Mesendoderm (in vitro differentiated cells): ENCODE data around the gene PRDM13.

Source experiments
- DNase-seq: peaks from one replicate; pipeline ENCODE4 v3.0.0; 2013
- H2AK5ac ChIP-seq: 2 replicates; pipeline ENCODE4 v1.6.1; 2013; ENCODE audit warnings: low read length, inconsistent platforms
- H2BK120ac ChIP-seq: 2 replicates; pipeline ENCODE4 v1.6.1; 2013; ENCODE audit warnings: low read depth, mild to moderate bottlenecking, low read length, moderate library complexity, mixed read lengths
- H2BK15ac ChIP-seq: replicated peaks from 2 replicates; pipeline ENCODE4 v1.6.1; 2013; ENCODE audit warnings: low read depth, mild to moderate bottlenecking, moderate library complexity
- H2BK5ac ChIP-seq: 2 replicates; pipeline ENCODE4 v1.6.1; 2013; ENCODE audit warnings: low read length, inconsistent platforms
- H3K18ac ChIP-seq: 2 replicates; pipeline ENCODE4 v1.6.1; 2013; ENCODE audit warnings: mild to moderate bottlenecking, low read length, mixed read lengths
- H3K23ac ChIP-seq: one replicate; pipeline ENCODE4 v1.6.1; 2013; ENCODE audit warnings: low read length
- H3K27ac ChIP-seq: 2 replicates; pipeline ENCODE4 v1.5.1; 2013; ENCODE audit warnings: low read depth, mild to moderate bottlenecking, inconsistent platforms, low read length, moderate library complexity
- H3K27me3 ChIP-seq: 2 replicates; pipeline ENCODE4 v1.6.1; 2013; ENCODE audit warnings: low read length, control low read depth, mild to moderate bottlenecking, inconsistent platforms; ENCODE audit not compliant: insufficient read depth, poor library complexity
- H3K36me3 ChIP-seq: 2 replicates; pipeline ENCODE4 v1.6.1; 2013; ENCODE audit warnings: low read length, inconsistent platforms; ENCODE audit not compliant: control insufficient read depth, insufficient read depth
- H3K4ac ChIP-seq: one replicate; pipeline ENCODE4 v1.6.1; 2013; ENCODE audit warnings: low read depth, mild to moderate bottlenecking, low read length, moderate library complexity
- H3K4me1 ChIP-seq: 2 replicates; pipeline ENCODE4 v1.6.1; 2013; ENCODE audit warnings: low read depth, low read length, inconsistent platforms; ENCODE audit not compliant: control insufficient read depth
- H3K4me2 ChIP-seq: 2 replicates; pipeline ENCODE4 v1.6.1; 2013; ENCODE audit warnings: low read length
- H3K4me3 ChIP-seq: 2 replicates; pipeline ENCODE4 v1.5.1; 2013; ENCODE audit warnings: mild to moderate bottlenecking, low read length
- H3K56ac ChIP-seq: one replicate; pipeline ENCODE4 v1.6.1; 2013; ENCODE audit warnings: low read length
- H3K79me1 ChIP-seq: 2 replicates; pipeline ENCODE4 v1.6.1; 2013; ENCODE audit warnings: low read length, inconsistent platforms
- H3K79me2 ChIP-seq: 2 replicates; pipeline ENCODE4 v1.6.1; 2013; ENCODE audit warnings: mild to moderate bottlenecking, low read length; ENCODE audit not compliant: control insufficient read depth, insufficient read depth
- H3K9ac ChIP-seq: 2 replicates; pipeline ENCODE4 v1.6.1; 2013; ENCODE audit warnings: low read length, inconsistent platforms
- H4K5ac ChIP-seq: one replicate; pipeline ENCODE4 v1.6.1; 2013; ENCODE audit warnings: low read length
- H4K8ac ChIP-seq: one replicate; pipeline ENCODE4 v1.6.1; 2013; ENCODE audit warnings: low read depth, mild to moderate bottlenecking, control low read depth, low read length, moderate library complexity
- WGBS: extraction: QIAGEN DNeasy Blood & Tissue Kit; methylation state at CpG from one replicate; pipeline ENCODE4 v1.1.7; 2013; ENCODE audit warnings: low lambda C conversion rate, missing lambda C conversion rate; ENCODE audit not compliant: insufficient coverage; ENCODE audit errors: extremely low coverage; 5-methylcytosine and 5-hydroxymethylcytosine counted together

Gene PRDM13

DNA sequence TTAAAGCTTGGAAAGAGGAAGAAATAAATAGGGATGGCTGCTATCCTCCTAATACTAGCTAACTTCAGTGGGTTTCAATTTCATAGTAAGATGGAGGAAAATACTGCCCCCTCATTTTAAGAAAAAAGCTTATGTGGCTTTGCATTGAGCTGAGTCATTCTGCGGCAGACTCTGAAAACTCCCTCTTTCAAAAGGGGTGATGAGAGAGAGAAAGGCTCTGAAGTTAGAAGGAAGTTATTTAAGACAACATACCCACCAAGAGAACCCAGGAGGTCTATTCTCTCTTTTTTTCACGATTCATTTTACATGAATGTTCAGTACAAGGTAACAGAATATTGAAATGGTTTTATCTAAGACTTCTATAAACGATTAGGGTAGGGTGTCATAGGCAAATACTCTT is 4.5 kb downstream of the PRDM13 start:
- Histone ChIP-seq H3K79me2 (no peaks in the 10 kb centered on the region), H3K9ac (no peak overlapping the region), H2BK120ac (no peak overlapping the region), H3K27me3 (peaks cover 64% of the 10 kb centered on the region), H3K23ac (no peak overlapping the region), H3K4ac (no peak overlapping the region), H3K27ac (no peak overlapping the region), H3K79me1 (no peaks in the 10 kb centered on the region), H3K4me3 (no peak overlapping the region), H2BK5ac (no peak overlapping the region), H4K8ac (no peak overlapping the region), H3K4me1 (no peaks in the 10 kb centered on the region), H2AK5ac (no peak overlapping the region), H3K56ac (no peak overlapping the region), H3K18ac (no peak overlapping the region), H3K4me2 (no peak overlapping the region), H3K36me3 (no peaks in the 10 kb centered on the region), H4K5ac (no peak overlapping the region), H2BK15ac (no peak overlapping the region)
- no peak for DNase-seq
- no CpG with 5 or more reads among the region's 3 CpGs for WGBS

- H3K23ac ChIP-seq = no peak overlapping the region
- H3K4me3 ChIP-seq = no peak overlapping the region
- H3K9ac ChIP-seq = peak overlapping the region; percentile 48
- peak overlapping the region; percentile 68 for H3K4me2 ChIP-seq
- H3K27me3 ChIP-seq = peaks cover 61% of the 10 kb centered on the region
- no peak overlapping the region for H3K4ac ChIP-seq
- no peak overlapping the region for H3K27ac ChIP-seq
- no peaks in the 10 kb centered on the region for H3K79me1 ChIP-seq
- H4K5ac ChIP-seq = no peak overlapping the region
- no peak overlapping the region for H2BK120ac ChIP-seq
- H2AK5ac ChIP-seq = no peak overlapping the region
- H3K79me2 ChIP-seq = no peaks in the 10 kb centered on the region
- no peak overlapping the region for H4K8ac ChIP-seq
- H3K36me3 ChIP-seq = no peaks in the 10 kb centered on the region
- H3K18ac ChIP-seq = no peak overlapping the region
- peak overlapping the region; percentile 66 for H3K56ac ChIP-seq
- H2BK5ac ChIP-seq = no peak overlapping the region
- DNase-seq = peak; percentile 59
- H3K4me1 ChIP-seq = no peaks in the 10 kb centered on the region
- no peak overlapping the region for H2BK15ac ChIP-seq
- WGBS = no CpG with 5 or more reads among the region's 56 CpGs
Measured at GRCh38 chr6:99612551-99613408, 6.1 kb downstream of the PRDM13 start.

GRCh38 chr6:99613409-99613704 is 6.7 kb downstream of the PRDM13 start:
- no peak overlapping the region for H3K4ac ChIP-seq
- H4K8ac ChIP-seq = no peak overlapping the region
- H2BK15ac ChIP-seq = no peak overlapping the region
- DNase-seq = peak; percentile 82
- no CpG with 5 or more reads among the region's 37 CpGs for WGBS
- no peak overlapping the region for H2BK5ac ChIP-seq
- H2AK5ac ChIP-seq = no peak overlapping the region
- no peaks in the 10 kb centered on the region for H3K79me1 ChIP-seq
- H3K56ac ChIP-seq = peak overlapping the region; percentile 66
- no peak overlapping the region for H3K23ac ChIP-seq
- no peak overlapping the region for H2BK120ac ChIP-seq
- no peak overlapping the region for H3K27ac ChIP-seq
- H3K36me3 ChIP-seq = no peaks in the 10 kb centered on the region
- peak overlapping the region; percentile 48 for H3K9ac ChIP-seq
- H3K4me1 ChIP-seq = no peaks in the 10 kb centered on the region
- no peak overlapping the region for H3K18ac ChIP-seq
- H3K4me2 ChIP-seq = peak overlapping the region; percentile 68
- H3K79me2 ChIP-seq = no peaks in the 10 kb centered on the region
- H3K4me3 ChIP-seq = no peak overlapping the region
- H4K5ac ChIP-seq = no peak overlapping the region
- peaks cover 61% of the 10 kb centered on the region for H3K27me3 ChIP-seq

DNA sequence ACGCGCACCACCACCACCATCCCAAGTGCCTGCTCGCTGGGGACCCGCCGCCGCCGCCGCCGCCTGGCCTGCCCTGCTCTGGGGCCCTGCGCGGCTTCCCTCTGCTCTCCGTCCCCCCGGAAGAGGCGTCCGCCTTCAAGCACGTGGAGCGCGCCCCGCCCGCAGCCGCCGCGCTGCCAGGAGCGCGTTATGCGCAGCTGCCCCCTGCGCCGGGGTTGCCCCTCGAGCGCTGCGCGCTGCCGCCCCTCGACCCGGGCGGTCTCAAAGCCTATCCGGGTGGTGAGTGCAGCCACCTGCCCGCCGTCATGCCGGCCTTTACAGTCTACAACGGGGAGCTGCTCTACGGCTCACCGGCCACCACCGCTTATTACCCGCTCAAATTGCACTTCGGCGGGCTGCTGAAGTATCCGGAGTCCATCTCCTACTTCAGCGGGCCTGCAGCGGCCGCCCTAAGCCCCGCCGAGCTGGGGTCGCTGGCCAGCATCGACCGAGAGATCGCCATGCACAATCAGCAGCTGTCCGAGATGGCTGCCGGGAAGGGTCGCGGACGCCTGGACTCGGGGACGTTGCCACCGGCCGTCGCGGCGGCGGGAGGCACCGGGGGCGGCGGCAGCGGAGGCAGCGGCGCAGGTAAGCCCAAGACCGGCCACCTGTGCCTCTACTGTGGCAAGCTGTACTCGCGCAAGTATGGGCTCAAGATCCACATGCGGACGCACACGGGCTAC is 7.2 kb downstream of the PRDM13 start:
- peak overlapping the region; percentile 73 for H3K4me2 ChIP-seq
- H3K79me2 ChIP-seq = no peaks in the 10 kb centered on the region
- no CpG with 5 or more reads among the region's 82 CpGs for WGBS
- H2BK120ac ChIP-seq = no peak overlapping the region
- peaks cover 59% of the 10 kb centered on the region for H3K27me3 ChIP-seq
- no peak overlapping the region for H3K23ac ChIP-seq
- no peak overlapping the region for H2AK5ac ChIP-seq
- H3K18ac ChIP-seq = no peak overlapping the region
- H3K4ac ChIP-seq = no peak overlapping the region
- H2BK15ac ChIP-seq = no peak overlapping the region
- H2BK5ac ChIP-seq = no peak overlapping the region
- peak overlapping the region; percentile 62 for H3K56ac ChIP-seq
- DNase-seq = peak; percentile 60
- H3K9ac ChIP-seq = no peak overlapping the region
- no peak overlapping the region for H3K27ac ChIP-seq
- H4K8ac ChIP-seq = no peak overlapping the region
- no peaks in the 10 kb centered on the region for H3K79me1 ChIP-seq
- H3K4me1 ChIP-seq = no peaks in the 10 kb centered on the region
- H3K36me3 ChIP-seq = no peaks in the 10 kb centered on the region
- no peak overlapping the region for H4K5ac ChIP-seq
- no peak overlapping the region for H3K4me3 ChIP-seq

DNA sequence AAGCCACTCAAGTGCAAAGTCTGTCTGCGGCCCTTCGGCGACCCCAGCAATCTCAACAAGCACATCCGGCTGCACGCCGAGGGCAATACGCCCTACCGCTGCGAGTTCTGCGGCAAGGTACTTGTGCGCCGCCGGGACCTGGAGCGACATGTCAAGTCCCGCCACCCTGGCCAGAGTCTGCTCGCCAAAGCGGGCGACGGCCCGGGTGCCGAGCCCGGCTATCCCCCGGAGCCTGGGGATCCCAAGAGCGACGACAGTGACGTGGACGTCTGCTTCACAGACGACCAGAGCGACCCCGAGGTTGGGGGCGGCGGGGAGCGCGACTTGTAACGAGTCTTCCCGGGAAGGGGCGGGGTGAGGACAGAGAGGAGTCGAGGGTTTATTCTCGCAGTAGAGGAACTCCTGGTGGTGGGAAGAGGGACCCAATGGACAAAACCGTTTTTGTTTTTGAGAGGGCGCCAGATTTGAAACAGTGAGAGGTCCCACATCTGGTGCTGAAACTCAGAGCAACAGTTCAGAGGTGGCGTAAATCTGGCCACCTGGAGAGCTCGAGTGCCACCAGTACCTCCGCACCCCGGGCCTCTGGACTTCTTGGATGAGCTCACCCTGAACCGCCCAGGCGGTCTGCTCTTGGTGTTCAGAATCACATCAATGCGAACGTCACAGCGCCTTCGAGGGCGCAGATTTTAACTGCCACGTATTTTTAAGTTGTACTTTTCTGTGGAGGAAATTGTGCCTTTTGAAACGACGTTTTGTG is 8.0 kb downstream of the PRDM13 start:
- H3K56ac ChIP-seq = peak overlapping the region; percentile 58
- no peak overlapping the region for H3K4me3 ChIP-seq
- no peak overlapping the region for H3K4ac ChIP-seq
- peak overlapping the region; percentile 73 for H3K4me2 ChIP-seq
- no peak overlapping the region for H2AK5ac ChIP-seq
- no peak overlapping the region for H3K23ac ChIP-seq
- H4K8ac ChIP-seq = no peak overlapping the region
- H3K79me2 ChIP-seq = no peaks in the 10 kb centered on the region
- DNase-seq = peak; percentile 81
- peaks cover 57% of the 10 kb centered on the region for H3K27me3 ChIP-seq
- no CpG with 5 or more reads among the region's 55 CpGs for WGBS
- H2BK120ac ChIP-seq = no peak overlapping the region
- H3K9ac ChIP-seq = no peak overlapping the region
- H3K4me1 ChIP-seq = no peaks in the 10 kb centered on the region
- no peak overlapping the region for H2BK5ac ChIP-seq
- H3K79me1 ChIP-seq = no peaks in the 10 kb centered on the region
- H3K36me3 ChIP-seq = no peaks in the 10 kb centered on the region
- no peak overlapping the region for H3K27ac ChIP-seq
- H3K18ac ChIP-seq = no peak overlapping the region
- no peak overlapping the region for H2BK15ac ChIP-seq
- H4K5ac ChIP-seq = no peak overlapping the region
